K562 (cell line): ENCODE measurements around the gene PIK3CA. TPM values are rescaled to one million over a fixed set of nuclear protein-coding genes. Genes with fewer than 3 reads are reported as not detected.

ENCODE experiments used
- CBFA2T2 ChIP-seq: fragments of 450-650 bp; conservative IDR thresholded peaks from 2 replicates; pipeline ENCODE4 v1.6.1; 2017; ENCODE audit warnings: mild to moderate bottlenecking
- L3MBTL2 ChIP-seq: fragments of 450-650 bp; IDR thresholded peaks from 2 replicates; pipeline ENCODE4 v1.6.1; 2016; ENCODE audit warnings: mild to moderate bottlenecking, moderate library complexity
- RBFOX2 ChIP-seq: fragments of 200-400 bp; formaldehyde crosslinking; IDR thresholded peaks from 2 replicates; pipeline ENCODE4 v1.6.1; 2017; ENCODE audit warnings: low read depth, mild to moderate bottlenecking, low read length, moderate library complexity
- RREB1 ChIP-seq: fragments of 250-450 bp; sonication (Bioruptor Pico); IDR thresholded peaks from 2 replicates; pipeline ENCODE4 v1.4.0; 2020
- SMC3 ChIP-seq: conservative IDR thresholded peaks from 2 replicates; pipeline ENCODE4 v1.6.1; 2011; ENCODE audit warnings: low read depth, low read length, improper control_type of control experiment; ENCODE audit not compliant: insufficient read depth
- ZNF695 ChIP-seq: fragments of 450-650 bp; formaldehyde crosslinking; IDR thresholded peaks from 2 replicates; pipeline ENCODE4 v1.4.0; 2020; ENCODE audit warnings: mild to moderate bottlenecking, moderate library complexity
- polyA plus RNA-seq, 8 experiments: library from polyadenylated mRNA; depleted of rRNA in 4 of 8; stranded (reverse) in 5 of 8; unstranded in 3 of 8; fragments of >200 nt; fragmentation: Nextera tagmentation in 2 of 8; fragmentation: Illumina TruSeq in 1 of 8; extraction: Ambion mirVana in 2 of 8; extraction: Trizol in 1 of 8; gene quantifications; 2 replicates each; pipeline versions ENCODE4 v1.2.1 to v1.2.3, GENCODE V29; 2011 to 2014; ENCODE audit warnings: inconsistent platforms in 1 of 8, missing spikeins in 1 of 8
- total RNA-seq, 7 experiments: library from RNA; depleted of rRNA in 6 of 7; stranded (reverse); fragments of >200 nt in 6 of 7; fragmentation: Illumina TruSeq in 2 of 7; extraction: Trizol in 2 of 7; gene quantifications; 2 replicates each; pipeline versions ENCODE4 v1.2.1 to v1.2.3, GENCODE V29; 2011 to 2021; ENCODE audit warnings: low replicate concordance in 1 of 7
- TF ChIP-seq, protein P1 (sequence below): fragments of 450-650 bp; IDR thresholded peaks from 2 replicates; pipeline ENCODE4 v1.6.1; 2016; ENCODE audit warnings: mild to moderate bottlenecking, moderate library complexity

Gene PIK3CA
- total and polyA plus RNA-seq, 9 of the 15 experiments (the other 6 are each of a cell fraction or from before 2014, with no cell fraction given), result 3.8 to 19.4 (median 10.8) TPM

DNA sequence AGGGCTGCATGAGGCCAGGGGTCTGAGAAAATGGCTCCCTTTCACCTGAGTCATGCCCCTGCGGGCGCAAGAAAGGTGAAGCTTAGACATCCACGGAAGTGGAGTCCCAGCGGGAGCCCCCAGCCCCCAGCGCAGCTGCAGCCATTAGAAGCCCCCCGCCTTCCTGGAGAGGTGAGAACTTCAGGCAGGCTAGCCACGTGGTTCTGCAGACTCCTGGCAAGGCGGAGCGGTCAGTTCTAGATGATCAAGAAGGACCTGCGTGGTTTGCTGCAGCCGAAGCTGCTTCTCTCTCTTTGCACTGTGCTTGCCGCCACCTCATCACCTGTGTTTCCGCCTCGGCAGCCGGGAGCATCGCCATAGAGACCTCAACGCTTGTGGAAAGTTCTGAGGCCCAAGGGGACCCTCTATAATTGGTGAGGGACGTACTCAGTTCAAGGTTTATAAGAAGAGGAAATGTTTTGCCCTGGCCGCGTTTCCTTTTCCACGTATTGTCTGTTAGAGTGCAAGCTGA lies 118.6 kb downstream of the PIK3CA start (continued):
- TF ChIP-seq RREB1 (CRISPR knock-in tag) (0 out of 2 replicates have a peak, but pooled peaks have one; percentile 27), CBFA2T2 (no peak), L3MBTL2 (peak; percentile 48; the same call in 1 of the 2 replicates), RBFOX2 (peak; percentile 47; the same call in 1 of the 2 replicates), ZNF695 (no peak), SMC3 (no peak)
- TF ChIP-seq, protein P1, sequence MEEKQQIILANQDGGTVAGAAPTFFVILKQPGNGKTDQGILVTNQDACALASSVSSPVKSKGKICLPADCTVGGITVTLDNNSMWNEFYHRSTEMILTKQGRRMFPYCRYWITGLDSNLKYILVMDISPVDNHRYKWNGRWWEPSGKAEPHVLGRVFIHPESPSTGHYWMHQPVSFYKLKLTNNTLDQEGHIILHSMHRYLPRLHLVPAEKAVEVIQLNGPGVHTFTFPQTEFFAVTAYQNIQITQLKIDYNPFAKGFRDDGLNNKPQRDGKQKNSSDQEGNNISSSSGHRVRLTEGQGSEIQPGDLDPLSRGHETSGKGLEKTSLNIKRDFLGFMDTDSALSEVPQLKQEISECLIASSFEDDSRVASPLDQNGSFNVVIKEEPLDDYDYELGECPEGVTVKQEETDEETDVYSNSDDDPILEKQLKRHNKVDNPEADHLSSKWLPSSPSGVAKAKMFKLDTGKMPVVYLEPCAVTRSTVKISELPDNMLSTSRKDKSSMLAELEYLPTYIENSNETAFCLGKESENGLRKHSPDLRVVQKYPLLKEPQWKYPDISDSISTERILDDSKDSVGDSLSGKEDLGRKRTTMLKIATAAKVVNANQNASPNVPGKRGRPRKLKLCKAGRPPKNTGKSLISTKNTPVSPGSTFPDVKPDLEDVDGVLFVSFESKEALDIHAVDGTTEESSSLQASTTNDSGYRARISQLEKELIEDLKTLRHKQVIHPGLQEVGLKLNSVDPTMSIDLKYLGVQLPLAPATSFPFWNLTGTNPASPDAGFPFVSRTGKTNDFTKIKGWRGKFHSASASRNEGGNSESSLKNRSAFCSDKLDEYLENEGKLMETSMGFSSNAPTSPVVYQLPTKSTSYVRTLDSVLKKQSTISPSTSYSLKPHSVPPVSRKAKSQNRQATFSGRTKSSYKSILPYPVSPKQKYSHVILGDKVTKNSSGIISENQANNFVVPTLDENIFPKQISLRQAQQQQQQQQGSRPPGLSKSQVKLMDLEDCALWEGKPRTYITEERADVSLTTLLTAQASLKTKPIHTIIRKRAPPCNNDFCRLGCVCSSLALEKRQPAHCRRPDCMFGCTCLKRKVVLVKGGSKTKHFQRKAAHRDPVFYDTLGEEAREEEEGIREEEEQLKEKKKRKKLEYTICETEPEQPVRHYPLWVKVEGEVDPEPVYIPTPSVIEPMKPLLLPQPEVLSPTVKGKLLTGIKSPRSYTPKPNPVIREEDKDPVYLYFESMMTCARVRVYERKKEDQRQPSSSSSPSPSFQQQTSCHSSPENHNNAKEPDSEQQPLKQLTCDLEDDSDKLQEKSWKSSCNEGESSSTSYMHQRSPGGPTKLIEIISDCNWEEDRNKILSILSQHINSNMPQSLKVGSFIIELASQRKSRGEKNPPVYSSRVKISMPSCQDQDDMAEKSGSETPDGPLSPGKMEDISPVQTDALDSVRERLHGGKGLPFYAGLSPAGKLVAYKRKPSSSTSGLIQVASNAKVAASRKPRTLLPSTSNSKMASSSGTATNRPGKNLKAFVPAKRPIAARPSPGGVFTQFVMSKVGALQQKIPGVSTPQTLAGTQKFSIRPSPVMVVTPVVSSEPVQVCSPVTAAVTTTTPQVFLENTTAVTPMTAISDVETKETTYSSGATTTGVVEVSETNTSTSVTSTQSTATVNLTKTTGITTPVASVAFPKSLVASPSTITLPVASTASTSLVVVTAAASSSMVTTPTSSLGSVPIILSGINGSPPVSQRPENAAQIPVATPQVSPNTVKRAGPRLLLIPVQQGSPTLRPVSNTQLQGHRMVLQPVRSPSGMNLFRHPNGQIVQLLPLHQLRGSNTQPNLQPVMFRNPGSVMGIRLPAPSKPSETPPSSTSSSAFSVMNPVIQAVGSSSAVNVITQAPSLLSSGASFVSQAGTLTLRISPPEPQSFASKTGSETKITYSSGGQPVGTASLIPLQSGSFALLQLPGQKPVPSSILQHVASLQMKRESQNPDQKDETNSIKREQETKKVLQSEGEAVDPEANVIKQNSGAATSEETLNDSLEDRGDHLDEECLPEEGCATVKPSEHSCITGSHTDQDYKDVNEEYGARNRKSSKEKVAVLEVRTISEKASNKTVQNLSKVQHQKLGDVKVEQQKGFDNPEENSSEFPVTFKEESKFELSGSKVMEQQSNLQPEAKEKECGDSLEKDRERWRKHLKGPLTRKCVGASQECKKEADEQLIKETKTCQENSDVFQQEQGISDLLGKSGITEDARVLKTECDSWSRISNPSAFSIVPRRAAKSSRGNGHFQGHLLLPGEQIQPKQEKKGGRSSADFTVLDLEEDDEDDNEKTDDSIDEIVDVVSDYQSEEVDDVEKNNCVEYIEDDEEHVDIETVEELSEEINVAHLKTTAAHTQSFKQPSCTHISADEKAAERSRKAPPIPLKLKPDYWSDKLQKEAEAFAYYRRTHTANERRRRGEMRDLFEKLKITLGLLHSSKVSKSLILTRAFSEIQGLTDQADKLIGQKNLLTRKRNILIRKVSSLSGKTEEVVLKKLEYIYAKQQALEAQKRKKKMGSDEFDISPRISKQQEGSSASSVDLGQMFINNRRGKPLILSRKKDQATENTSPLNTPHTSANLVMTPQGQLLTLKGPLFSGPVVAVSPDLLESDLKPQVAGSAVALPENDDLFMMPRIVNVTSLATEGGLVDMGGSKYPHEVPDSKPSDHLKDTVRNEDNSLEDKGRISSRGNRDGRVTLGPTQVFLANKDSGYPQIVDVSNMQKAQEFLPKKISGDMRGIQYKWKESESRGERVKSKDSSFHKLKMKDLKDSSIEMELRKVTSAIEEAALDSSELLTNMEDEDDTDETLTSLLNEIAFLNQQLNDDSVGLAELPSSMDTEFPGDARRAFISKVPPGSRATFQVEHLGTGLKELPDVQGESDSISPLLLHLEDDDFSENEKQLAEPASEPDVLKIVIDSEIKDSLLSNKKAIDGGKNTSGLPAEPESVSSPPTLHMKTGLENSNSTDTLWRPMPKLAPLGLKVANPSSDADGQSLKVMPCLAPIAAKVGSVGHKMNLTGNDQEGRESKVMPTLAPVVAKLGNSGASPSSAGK, result peak; percentile 80
